Stimulated activated CD8-positive, alpha-beta memory T cell treated with anti-CD3 and anti-CD28 coated beads, Interleukin-2, amount 100 ng/mL, for 48 hours (primary cell): ENCODE results near the gene C3orf38.
"Not testable (repeated sequence)": the region's sequence is repeated elsewhere in the genome, so short reads cannot be mapped to it uniquely, and the experiment has no call there.

ENCODE experiments used
- DNase-seq, 2 donors: peaks; one replicate each; pipeline ENCODE4 v3.0.0-alpha.2; 2020; ENCODE audit warnings: low read depth in 2 of 2

C3orf38 gene

GRCh38 chr3:88149509-88150362 is at the start of gene C3orf38:
Gene C3orf38, plus strand, starts transcription at chr3:88149959. Its CDS starts 94 bp downstream, at chr3:88150053.
- DNase-seq = peak; percentile 56 to 57

DNA sequence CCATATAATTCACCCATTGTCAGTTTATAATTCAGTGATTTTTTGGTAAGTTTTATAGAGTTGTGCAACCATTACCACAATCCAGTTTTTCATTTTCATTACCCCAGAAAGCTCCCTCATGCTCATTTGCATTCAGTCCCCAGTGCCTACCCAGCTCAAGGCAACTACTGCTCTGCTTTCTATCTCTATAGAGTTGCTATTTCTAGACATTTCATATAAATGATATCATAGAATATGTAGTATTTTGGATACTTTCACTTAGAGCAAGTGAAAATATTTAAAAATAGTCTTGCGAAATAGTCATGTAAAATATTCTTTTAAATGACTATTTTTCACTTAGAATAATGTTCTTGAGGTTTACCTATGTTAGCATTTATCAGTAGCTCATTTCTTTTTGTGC is 48.6 kb upstream of the C3orf38 start:
- DNase-seq = no peak

DNA sequence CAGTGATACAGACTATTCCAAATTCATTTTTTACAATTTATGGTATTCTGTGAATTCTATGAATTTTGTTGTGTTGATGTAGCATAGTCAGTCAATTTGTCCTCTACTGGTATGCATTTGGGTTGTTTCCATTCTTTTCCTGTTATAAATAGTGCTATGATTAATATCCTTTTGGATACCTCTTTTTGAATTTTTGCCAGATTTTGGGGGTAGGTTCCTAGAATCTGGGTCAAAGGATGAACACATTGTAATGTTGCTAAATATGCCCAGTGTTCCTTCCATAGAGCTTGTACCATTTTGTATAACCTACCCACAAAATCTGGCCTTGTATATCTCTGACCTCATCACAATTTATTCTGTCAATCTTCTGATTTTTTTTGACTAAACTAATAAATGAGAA is 44.4 kb upstream of the C3orf38 start:
- no peak for DNase-seq

GRCh38 chr3:88112289-88112688 is 37.5 kb upstream of the C3orf38 start:
- DNase-seq = no peak

- DNase-seq = peak; percentile 3 to 10
Measured at GRCh38 chr3:88113311-88114162, 36.2 kb upstream of the C3orf38 start.

DNA sequence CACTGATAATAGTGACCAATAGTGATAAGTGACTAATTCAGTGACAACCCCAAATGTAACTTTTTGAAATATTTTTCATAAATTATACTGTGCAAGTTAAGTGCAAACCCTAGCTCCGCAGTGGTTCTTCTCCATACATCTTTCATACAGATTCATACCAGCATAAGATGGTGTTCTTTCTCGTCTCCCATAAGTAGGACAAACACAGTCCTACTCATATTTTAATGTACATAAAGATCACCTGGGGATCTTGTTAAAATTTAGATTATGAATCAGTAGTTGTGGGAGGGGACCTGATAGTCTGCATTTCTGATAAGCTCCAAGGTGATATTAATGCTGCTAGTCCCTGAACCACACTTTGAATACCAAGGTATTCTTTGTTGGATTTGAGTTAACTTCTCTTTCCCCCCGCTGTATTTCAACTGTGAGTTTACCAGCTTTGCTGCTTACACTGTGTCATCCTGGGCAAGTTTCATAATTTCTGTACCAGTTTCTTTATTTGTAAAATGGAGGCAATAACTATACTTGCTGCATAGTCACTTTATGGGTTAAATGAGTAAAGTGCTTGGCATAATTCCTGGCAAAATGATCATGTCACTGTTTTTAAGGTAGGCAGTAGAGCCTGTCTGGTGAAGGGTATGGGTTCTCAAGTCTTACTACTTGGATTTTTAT is 34.7 kb upstream of the C3orf38 start:
- no peak for DNase-seq

DNA sequence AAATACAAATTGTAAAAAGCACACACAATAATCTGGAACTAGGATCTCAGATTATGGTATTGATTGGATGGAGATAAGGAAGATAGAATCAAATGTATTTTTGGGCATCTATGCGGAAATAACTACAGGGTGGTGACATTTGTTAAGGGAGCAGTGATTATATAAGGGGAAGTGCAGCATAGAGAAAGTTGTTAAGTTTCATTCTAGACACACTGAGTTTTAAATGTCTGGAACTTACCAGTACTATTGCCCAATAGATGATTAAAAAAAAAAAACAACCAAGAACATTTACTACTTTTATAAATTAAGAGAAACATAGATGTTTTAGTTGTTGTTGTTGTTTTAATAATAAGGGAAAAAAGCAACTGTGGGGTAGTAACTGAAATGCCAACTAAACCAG is 32.1 kb upstream of the C3orf38 start:
- no peak for DNase-seq

DNA sequence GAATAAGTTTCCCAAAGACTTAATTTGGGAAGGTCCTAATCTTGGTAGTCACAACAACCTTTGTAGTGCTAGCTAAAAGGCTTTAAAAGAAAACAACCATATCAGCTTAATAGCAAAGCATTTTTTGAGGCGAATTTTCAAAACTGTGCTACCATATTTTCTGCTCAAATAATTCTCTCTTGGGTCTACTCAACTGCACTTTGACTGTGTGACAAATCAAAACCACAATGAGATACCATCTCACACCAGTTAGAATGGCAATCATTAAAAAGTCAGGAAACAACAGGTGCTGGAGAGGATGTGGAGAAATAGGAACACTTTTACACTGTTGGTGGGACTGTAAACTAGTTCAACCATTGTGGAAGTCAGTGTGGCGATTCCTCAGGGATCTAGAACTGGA is 31.2 kb upstream of the C3orf38 start:
- DNase-seq = not testable (repeated sequence)

DNA sequence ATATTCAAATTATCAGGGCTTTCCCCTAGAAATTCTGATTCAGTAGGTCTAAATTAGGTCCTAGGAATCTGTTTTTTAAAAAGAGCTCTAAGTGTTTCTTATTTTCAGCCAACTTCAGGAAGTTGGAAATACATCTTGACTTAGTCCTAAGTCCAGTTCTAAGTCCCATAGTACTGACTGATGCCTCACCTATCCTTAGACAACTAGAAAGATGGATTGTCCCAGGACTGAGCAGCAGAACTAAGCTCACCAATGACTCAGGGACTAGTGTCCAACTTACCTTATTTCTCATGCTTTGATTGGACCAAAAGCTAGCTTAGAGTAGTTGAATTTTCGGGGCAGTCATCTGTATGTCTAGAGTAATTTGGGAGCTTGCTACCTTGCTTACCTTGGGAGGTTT is 26.2 kb upstream of the C3orf38 start:
- DNase-seq = no peak

DNA sequence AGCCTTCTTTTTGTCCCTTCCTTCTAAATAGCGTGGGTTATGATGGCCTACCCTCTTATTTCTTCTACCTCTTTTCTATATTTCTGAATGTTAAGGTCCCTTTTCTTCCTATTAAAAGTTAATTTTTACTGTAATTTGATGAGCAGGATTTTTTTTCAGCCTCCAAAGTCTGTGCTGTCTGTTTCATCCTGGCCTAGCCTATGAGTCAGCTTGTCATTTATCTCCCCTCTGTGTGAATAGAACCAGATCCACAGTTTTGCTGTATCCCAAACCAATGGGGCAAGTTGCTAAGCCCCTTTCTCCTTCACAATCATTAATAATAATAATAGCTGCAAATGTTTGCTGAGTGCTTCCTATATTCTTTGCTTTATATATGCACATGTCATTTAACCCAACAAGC is 18.1 kb upstream of the C3orf38 start:
- no peak for DNase-seq

DNA sequence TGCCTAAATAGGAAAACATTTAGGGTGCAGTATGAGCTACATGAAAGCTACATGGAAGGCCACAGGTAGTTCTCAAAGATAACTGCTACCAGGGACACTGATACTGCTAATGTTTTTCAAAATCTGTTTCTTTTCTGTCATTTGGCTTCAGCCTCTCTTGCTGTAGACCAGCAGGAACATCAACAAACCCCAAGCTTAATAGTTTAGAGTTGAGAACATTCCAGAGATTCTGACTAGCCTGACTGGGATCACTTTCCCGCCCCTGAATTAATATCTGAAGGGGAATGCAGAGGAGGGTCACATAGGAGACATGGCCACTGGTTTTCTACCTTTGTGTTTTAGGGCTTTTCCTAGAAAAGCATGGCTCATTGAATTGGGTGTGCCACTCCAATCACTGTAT is 16.9 kb upstream of the C3orf38 start:
- no peak for DNase-seq

DNA sequence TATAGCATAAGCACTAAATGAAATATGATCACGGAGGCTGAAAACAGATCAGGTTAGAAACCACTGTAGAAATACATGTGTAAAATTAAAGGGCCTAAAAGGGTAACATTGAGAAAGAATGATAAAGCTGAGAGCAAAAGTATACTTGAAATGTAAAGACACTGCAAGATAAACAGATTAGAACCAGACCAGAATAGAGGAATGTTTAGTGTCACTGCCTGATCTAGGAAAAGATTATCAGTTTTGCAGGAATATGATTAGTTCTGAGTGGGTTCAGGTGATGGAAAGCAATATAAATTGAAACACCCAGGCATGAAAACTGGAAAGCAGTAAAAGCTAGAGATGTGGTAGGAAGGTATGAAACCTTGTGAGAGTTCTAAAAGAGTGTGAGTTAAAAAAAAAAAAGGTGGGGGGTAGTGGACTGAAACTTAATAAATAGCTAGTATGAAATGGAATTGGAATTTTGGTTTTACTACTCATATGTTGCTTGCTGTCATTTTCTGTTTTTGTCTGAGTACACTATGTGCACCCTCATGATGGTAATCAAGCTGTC is 16.0 kb upstream of the C3orf38 start:
- DNase-seq = no peak

DNA sequence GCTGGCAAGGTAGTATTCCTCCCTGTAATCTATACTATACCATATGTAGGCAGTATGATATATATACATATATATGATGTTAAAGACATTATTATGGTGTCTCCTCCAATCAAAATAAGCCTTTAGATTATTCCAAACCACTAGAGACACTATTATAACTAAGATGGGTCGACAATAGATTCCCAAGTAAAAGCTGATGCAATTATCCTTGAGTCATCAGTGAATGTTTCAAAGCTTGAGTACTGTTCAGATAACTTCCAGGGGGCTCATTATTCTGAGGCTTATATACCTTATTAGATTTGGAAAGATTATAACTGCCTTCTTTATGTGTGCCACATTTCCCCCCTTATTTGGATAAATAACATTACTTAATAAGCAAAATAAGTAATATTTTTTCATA is 11.9 kb upstream of the C3orf38 start:
- no peak for DNase-seq

- no peak for DNase-seq
Measured at GRCh38 chr3:88141458-88142083, 8.2 kb upstream of the C3orf38 start.

DNA sequence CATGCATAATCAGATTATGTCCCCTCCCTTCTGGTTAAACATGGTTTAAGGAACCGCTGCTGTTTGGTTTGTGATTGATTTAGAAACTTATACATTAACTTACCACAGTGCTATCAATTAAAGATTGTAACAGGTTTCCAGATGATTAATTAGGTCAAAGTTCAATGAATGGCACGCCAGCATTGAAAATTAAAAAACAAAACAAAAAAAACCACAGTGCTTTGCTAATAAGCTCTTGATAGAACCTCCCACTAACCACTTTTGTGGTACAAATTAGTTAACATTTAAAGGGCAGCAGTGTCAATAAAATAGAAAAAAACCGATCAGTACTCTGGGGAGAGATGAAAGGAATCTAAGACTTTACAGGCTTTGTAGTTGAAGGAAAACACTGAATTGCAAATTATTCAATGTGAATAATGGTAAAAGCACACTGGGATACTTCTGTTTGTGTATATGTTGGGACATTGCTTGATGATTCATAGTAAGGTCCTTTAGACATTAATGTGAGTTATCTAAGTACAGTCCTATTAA is 7.6 kb upstream of the C3orf38 start:
- DNase-seq = no peak

DNA sequence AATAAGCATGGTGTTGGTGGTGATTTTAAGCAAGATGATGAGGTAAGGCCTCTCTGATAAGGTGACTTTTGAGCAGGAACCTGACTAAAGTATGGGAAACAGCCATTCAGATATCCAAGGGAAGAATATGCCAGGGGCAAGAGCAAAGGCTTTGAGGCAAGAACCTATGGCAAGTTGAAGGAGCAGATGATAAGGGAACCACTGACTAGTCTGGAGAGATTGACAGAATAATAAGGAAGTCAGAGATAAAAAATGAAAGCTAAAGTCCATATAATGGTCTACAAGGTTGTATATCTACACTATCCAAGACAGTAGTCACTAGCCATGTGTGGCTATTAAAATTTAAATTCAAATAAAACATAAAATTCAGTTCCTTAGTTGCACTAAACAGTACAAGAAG is 2.5 kb upstream of the C3orf38 start:
- no peak for DNase-seq

DNA sequence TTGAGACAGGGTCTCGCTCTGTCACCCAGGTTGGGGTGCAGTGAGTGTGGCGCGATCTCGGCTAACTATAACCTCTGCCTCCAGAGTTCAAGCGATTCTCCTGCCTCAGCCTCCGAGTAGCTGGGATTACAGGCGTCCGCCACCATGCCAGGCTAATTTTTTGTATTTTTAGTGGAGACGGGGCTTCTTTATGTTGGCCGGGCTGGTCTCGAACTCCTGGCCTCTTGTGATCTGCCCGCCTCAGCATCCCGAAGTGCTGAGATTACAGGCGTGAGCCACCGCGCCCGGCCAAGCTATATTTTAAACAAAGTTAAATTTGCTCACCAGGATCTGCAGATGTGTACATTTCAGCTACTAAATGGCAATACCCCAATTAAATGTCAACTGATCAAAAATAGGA is 1.1 kb upstream of the C3orf38 start:
- peak in 1 of 2 donors; percentile 1 for DNase-seq

DNA sequence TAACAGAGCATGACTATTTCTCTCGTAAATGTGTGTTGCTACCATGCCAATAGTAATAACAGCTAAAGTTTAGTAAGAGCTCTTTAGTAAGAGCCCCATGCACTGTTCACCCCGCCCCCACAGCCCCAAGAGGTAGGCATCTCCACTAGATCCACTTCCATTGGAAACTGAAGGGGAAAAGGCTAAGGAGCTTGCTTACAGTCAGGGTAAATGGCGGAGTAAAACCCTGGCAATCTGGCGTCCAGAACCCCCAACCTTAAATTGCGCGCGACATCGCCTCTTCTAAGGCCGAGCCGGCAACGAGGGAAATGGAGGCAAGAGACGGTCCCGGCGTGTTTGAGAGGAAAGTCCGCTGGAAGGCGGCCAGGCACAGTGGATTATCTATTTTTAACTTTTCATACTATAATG is 654 bp upstream of the C3orf38 start:
- DNase-seq = peak in 1 of 2 donors; percentile 5

GRCh38 chr3:88150371-88150770 is 612 bp downstream of the C3orf38 start:
- DNase-seq = no peak

DNA sequence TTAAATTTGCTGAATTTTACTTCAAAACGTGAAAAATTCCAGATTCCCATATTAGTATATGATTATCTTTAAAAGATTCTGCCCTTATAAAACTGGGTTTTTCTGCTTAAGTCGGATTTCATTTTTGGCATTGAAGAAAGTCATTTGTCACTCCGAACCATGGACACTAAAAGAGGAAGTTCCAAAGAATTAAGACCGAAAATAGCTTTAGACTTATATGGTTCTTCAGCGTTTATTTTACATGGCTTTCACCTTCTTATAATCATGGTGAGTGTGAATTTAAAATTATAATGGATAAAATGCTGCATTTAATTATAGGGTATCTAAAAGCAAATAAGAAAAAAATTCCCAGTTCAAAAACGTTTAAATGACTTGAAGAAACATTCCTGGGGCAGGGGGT is 1.0 kb downstream of the C3orf38 start:
- DNase-seq = no peak

DNA sequence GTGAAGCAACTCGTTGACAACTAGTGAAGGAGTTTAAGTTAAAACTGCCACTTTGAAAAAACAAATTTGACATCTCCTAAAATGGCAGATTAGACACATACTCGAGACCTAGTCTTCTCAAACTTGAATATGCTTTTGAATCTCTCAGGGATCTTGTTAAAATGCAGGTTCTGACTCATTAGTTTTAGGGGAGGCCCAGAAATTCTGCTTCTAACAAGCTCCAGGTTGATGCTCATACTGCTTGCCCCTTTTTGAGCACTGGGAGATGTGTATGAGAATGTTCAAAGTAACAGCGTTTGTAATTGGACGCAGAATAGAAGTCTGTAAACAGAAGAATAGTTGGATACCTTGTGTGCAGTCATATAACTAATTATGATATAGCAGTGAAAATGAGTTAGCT is 1.6 kb downstream of the C3orf38 start:
- no peak for DNase-seq
